ENCODE results near the gene SCAMP2. TPM values are rescaled to one million over a fixed set of nuclear protein-coding genes. Genes with fewer than 3 reads are reported as not detected.

The SCAMP2 gene
- total and polyA plus RNA-seq, 2 of the 13 experiments (the other 11 are each of a cell fraction or from before 2014, with no cell fraction given): 34.8 to 121 TPM

- TF ChIP-seq PRDM10 (CRISPR knock-in tag; IDR thresholded peaks at IDR 0.05; ENCODE audit: low read depth) (no peak), RBFOX2 (IDR thresholded peaks at IDR 0.05; ENCODE audit: low read depth, low read length) (peak; percentile 75), SIN3B (IDR thresholded peaks at IDR 0.05; ENCODE audit: low read length) (no peak), FOXO1 (CRISPR knock-in tag; IDR thresholded peaks at IDR 0.05) (no peak), KMT2A (CRISPR knock-in tag; IDR thresholded peaks at IDR 0.05) (0 out of 2 replicates have a peak, but pooled peaks have one; percentile 28), AKAP8 (CRISPR knock-in tag; IDR thresholded peaks at IDR 0.05) (peak; percentile 94), ZNF777 (CRISPR knock-in tag; IDR thresholded peaks at IDR 0.05) (peak; percentile 79), ZNF629 (CRISPR knock-in tag; conservative IDR thresholded peaks at IDR 0.05) (no peak), THAP7 (CRISPR knock-in tag; IDR thresholded peaks at IDR 0.05) (no peak), YY1 (IDR thresholded peaks at IDR 0.05; ENCODE audit: insufficient read depth, insufficient replicate concordance, low read depth, low read length) (peak; percentile 73), ZNF512 (CRISPR knock-in tag; IDR thresholded peaks at IDR 0.05) (no peak), NFE2L1 (CRISPR knock-in tag; IDR thresholded peaks at IDR 0.05; ENCODE audit: borderline replicate concordance) (no peak), MXD4 (CRISPR knock-in tag; IDR thresholded peaks at IDR 0.05) (peak; percentile 55; the same call in 1 of the 2 replicates), MIER3 (CRISPR knock-in tag; IDR thresholded peaks at IDR 0.05; ENCODE audit: borderline replicate concordance) (no peak; the same call in 1 of the 2 replicates), PHF21A (CRISPR knock-in tag; IDR thresholded peaks at IDR 0.05) (0 out of 2 replicates have a peak, but pooled peaks have one; percentile 24), EZH2 (conservative IDR thresholded peaks at IDR 0.05; ENCODE audit: low read depth, low read length) (no peak), MZF1 (CRISPR knock-in tag; IDR thresholded peaks at IDR 0.05; ENCODE audit: borderline replicate concordance) (no peak), ZNF367 (CRISPR knock-in tag; IDR thresholded peaks at IDR 0.05; ENCODE audit: borderline replicate concordance) (no peak), BATF2 (CRISPR knock-in tag; IDR thresholded peaks at IDR 0.05) (no peak), ZNF572 (CRISPR knock-in tag; IDR thresholded peaks at IDR 0.05) (no peak), ZFP62 (CRISPR knock-in tag; IDR thresholded peaks at IDR 0.05) (no peak), SMARCC2 (IDR thresholded peaks at IDR 0.05) (no peak)
Measured at GRCh38 chr15:74842581-74843444, 30.4 kb downstream of the SCAMP2 start, which contains the start of gene ULK3 (continued).

Data from HepG2 (cell line).